ENCODE results near the gene METTL21C. TPM values are rescaled to one million over a fixed set of nuclear protein-coding genes. Genes with fewer than 3 reads are reported as not detected.

METTL21C gene
- total RNA-seq, 2 experiments from 2014 or later, result not detected

- peaks cover 5% of the 10 kb centered on the region for H3K4me1 Mint-ChIP-seq
- no peak overlapping the region for H3K27ac Mint-ChIP-seq
- H3K4me3 Mint-ChIP-seq, result no peak overlapping the region
- H3K36me3 Mint-ChIP-seq, result peaks cover 26% of the 10 kb centered on the region
- H3K27me3 Mint-ChIP-seq, result no peaks in the 10 kb centered on the region
- POLR2A ChIA-PET, result no interaction called here
- DNase-seq (no peak), ATAC-seq (ENCODE audit: low read depth) (no peak)
- no peaks in the 10 kb centered on the region for H3K9me3 Mint-ChIP-seq
These were observed 19.7 kb downstream of the METTL21C start for GRCh38 chr13:102675115-102675514.

DNA sequence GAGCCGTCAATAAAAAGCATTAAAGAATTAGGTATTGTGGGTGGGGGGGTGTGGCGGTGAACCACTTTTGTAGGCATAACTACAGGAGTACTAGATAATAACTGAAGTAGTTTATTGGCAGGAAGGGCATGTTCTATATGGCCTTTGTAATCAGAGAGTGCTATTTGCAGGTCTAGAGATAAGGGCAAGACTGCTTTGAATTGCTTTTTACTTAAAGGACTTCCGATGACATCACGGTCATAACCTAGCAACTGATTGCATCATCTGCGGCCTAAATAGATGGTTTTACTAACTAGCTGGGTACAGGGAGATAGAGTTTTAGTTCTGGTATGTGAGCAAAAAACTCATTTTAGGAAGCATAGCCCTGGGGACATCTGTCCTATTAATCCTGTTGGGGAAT lies 24.7 kb downstream of the METTL21C start:
- no peaks in the 10 kb centered on the region for H3K27me3 Mint-ChIP-seq
- H3K27ac Mint-ChIP-seq, result no peak overlapping the region
- DNase-seq, result no peak
- POLR2A ChIA-PET, result no interaction called here
- H3K36me3 Mint-ChIP-seq, result peaks cover 54% of the 10 kb centered on the region
- no peak for ATAC-seq (ENCODE audit: low read depth)
- H3K4me3 Mint-ChIP-seq, result no peak overlapping the region
- H3K4me1 Mint-ChIP-seq, result no peaks in the 10 kb centered on the region
- H3K9me3 Mint-ChIP-seq, result peaks cover 11% of the 10 kb centered on the region

- H3K4me1 Mint-ChIP-seq, result no peaks in the 10 kb centered on the region
- no peak overlapping the region for H3K27ac Mint-ChIP-seq
- no peak for ATAC-seq (ENCODE audit: low read depth)
- DNase-seq, result no peak
- no peak overlapping the region for H3K4me3 Mint-ChIP-seq
- POLR2A ChIA-PET, result no interaction called here
- H3K9me3 Mint-ChIP-seq, result peaks cover 11% of the 10 kb centered on the region
- H3K36me3 Mint-ChIP-seq, result peaks cover 63% of the 10 kb centered on the region
- H3K27me3 Mint-ChIP-seq, result no peaks in the 10 kb centered on the region
These were observed 26.9 kb downstream of the METTL21C start for GRCh38 chr13:102667911-102668310.

GRCh38 chr13:102667023-102667422 lies 27.8 kb downstream of the METTL21C start:
- ATAC-seq (ENCODE audit: low read depth), result no peak
- POLR2A ChIA-PET, result no interaction called here
- Mint-ChIP-seq H3K4me1 (peaks cover 1% of the 10 kb centered on the region), H3K4me3 (no peak overlapping the region), H3K36me3 (peaks cover 65% of the 10 kb centered on the region), H3K27ac (no peak overlapping the region), H3K27me3 (no peaks in the 10 kb centered on the region), H3K9me3 (peaks cover 11% of the 10 kb centered on the region)
- no peak for DNase-seq

GRCh38 chr13:102659168-102659713 lies 35.6 kb downstream of the METTL21C start:
- no peaks in the 10 kb centered on the region for H3K9me3 Mint-ChIP-seq
- H3K27me3 Mint-ChIP-seq, result no peaks in the 10 kb centered on the region
- DNase-seq (no peak), ATAC-seq (ENCODE audit: low read depth) (no peak)
- no peak overlapping the region for H3K4me3 Mint-ChIP-seq
- peaks cover 39% of the 10 kb centered on the region for H3K36me3 Mint-ChIP-seq
- POLR2A ChIA-PET, result interaction anchor here (0.9 kb wide), 1 partner anchor 67 kb away, joined by 3 read pairs; no protein-coding TSS in a partner anchor
- H3K4me1 Mint-ChIP-seq, result peaks cover 3% of the 10 kb centered on the region
- H3K27ac Mint-ChIP-seq, result no peak overlapping the region

- H3K36me3 Mint-ChIP-seq, result peaks cover 35% of the 10 kb centered on the region
- ATAC-seq (ENCODE audit: low read depth) (no peak), DNase-seq (no peak)
- H3K27me3 Mint-ChIP-seq, result no peaks in the 10 kb centered on the region
- POLR2A ChIA-PET, result interaction anchor here (0.9 kb wide), 1 partner anchor 62 kb away, joined by 3 read pairs; the partner anchor contains the start of gene TPP2
- H3K9me3 Mint-ChIP-seq, result no peaks in the 10 kb centered on the region
- H3K4me3 Mint-ChIP-seq, result no peak overlapping the region
- H3K4me1 Mint-ChIP-seq, result peaks cover 3% of the 10 kb centered on the region
- H3K27ac Mint-ChIP-seq, result no peak overlapping the region
These were observed 36.2 kb downstream of the METTL21C start for GRCh38 chr13:102658660-102659059.

DNA sequence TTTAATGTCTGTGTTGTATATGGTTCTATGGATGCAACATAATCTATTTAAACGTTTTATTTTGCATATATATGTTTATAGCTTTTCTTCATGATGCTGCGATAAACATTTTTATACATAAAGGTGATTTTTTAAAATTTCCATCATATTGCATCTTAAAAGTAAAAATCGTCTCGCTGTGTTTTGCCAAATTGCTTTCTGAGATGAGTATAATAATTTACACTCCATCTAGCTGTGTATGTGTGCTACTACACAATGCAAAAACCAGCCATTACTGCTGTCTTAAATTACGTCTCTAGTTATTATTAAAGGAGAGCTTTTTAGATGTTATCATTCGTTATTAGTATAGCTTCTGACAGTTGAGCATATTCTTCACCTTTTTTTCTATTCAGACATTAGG lies 37.2 kb downstream of the METTL21C start:
- H3K27ac Mint-ChIP-seq, result no peak overlapping the region
- ATAC-seq (ENCODE audit: low read depth) (no peak), DNase-seq (no peak)
- no peaks in the 10 kb centered on the region for H3K9me3 Mint-ChIP-seq
- peaks cover 3% of the 10 kb centered on the region for H3K4me1 Mint-ChIP-seq
- no peaks in the 10 kb centered on the region for H3K27me3 Mint-ChIP-seq
- H3K4me3 Mint-ChIP-seq, result no peak overlapping the region
- peaks cover 35% of the 10 kb centered on the region for H3K36me3 Mint-ChIP-seq
- POLR2A ChIA-PET, result no interaction called here

DNA sequence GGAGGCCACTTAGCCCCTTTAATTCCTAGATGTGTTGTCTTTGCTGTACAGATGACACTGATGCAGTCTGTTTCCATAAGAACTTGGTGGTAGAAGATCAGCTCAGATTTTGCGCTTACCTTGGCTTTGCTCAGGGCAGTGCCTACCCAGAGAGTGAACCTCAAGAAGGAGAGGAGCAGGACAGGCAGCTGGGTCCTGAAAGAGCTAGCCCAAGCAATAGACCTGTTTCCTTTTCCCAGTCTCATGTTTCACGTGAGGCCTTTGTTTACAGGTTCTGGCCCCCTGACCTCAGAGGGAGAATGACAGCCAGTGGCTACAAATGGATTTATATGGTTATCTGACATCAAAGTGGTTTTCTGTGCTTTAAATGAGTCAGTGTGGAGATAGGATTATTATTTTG lies 40.1 kb downstream of the METTL21C start:
- no peaks in the 10 kb centered on the region for H3K9me3 Mint-ChIP-seq
- no peak overlapping the region for H3K4me3 Mint-ChIP-seq
- no peaks in the 10 kb centered on the region for H3K27me3 Mint-ChIP-seq
- DNase-seq, result no peak
- ATAC-seq (ENCODE audit: low read depth), result no peak
- H3K27ac Mint-ChIP-seq, result no peak overlapping the region
- POLR2A ChIA-PET, result no interaction called here
- H3K4me1 Mint-ChIP-seq, result peaks cover 1% of the 10 kb centered on the region
- peaks cover 28% of the 10 kb centered on the region for H3K36me3 Mint-ChIP-seq

DNA sequence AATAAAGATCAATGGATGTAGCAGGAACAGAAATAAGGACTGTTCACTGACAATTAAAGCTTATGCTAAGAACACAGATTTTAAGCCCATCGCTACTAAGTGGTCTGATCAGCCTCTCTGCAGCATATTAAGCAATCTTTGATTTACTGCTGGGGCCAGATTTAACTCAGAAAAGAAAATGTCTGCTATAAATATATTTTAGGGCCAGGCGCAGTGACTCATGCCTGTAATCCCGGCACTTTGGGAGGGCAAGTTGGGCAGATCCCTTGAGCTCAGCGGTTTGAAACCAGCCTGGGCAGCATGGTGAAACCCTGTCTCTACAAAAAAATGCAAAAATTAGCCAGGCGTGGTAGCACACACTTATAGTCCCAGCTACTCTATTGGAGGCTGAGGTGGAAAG lies 43.0 kb downstream of the METTL21C start:
- Mint-ChIP-seq H3K4me3 (no peak overlapping the region), H3K36me3 (peaks cover 16% of the 10 kb centered on the region), H3K4me1 (peaks cover 3% of the 10 kb centered on the region), H3K9me3 (no peaks in the 10 kb centered on the region), H3K27me3 (no peaks in the 10 kb centered on the region), H3K27ac (no peak overlapping the region)
- POLR2A ChIA-PET, result no interaction called here
- no peak for ATAC-seq (ENCODE audit: low read depth)
- no peak for DNase-seq

GRCh38 chr13:102651392-102651791 lies 43.5 kb downstream of the METTL21C start:
- Mint-ChIP-seq H3K4me3 (no peak overlapping the region), H3K36me3 (peaks cover 16% of the 10 kb centered on the region), H3K9me3 (no peaks in the 10 kb centered on the region), H3K27ac (no peak overlapping the region), H3K27me3 (no peaks in the 10 kb centered on the region), H3K4me1 (peaks cover 2% of the 10 kb centered on the region)
- no peak for DNase-seq
- POLR2A ChIA-PET, result no interaction called here
- ATAC-seq (ENCODE audit: low read depth), result no peak

GRCh38 chr13:102650444-102650843 lies 44.4 kb downstream of the METTL21C start:
- no peak for DNase-seq
- POLR2A ChIA-PET, result interaction anchor here (1.5 kb wide), 1 partner anchor 54 kb away, joined by 3 read pairs; the partner anchor contains the start of gene TPP2
- Mint-ChIP-seq H3K27ac (no peak overlapping the region), H3K9me3 (no peaks in the 10 kb centered on the region), H3K4me3 (no peak overlapping the region), H3K36me3 (peaks cover 18% of the 10 kb centered on the region), H3K27me3 (no peaks in the 10 kb centered on the region), H3K4me1 (peaks cover 2% of the 10 kb centered on the region)
- ATAC-seq (ENCODE audit: low read depth), result no peak

GRCh38 chr13:102648046-102648445 lies 46.8 kb downstream of the METTL21C start:
- peaks cover 19% of the 10 kb centered on the region for H3K36me3 Mint-ChIP-seq
- POLR2A ChIA-PET, result no interaction called here
- H3K4me3 Mint-ChIP-seq, result no peak overlapping the region
- H3K4me1 Mint-ChIP-seq, result peaks cover 2% of the 10 kb centered on the region
- H3K27me3 Mint-ChIP-seq, result no peaks in the 10 kb centered on the region
- no peaks in the 10 kb centered on the region for H3K9me3 Mint-ChIP-seq
- H3K27ac Mint-ChIP-seq, result peak overlapping the region; percentile 39
- ATAC-seq (ENCODE audit: low read depth) (no peak), DNase-seq (no peak)

- ATAC-seq (ENCODE audit: low read depth) (no peak), DNase-seq (no peak)
- H3K4me3 Mint-ChIP-seq, result no peak overlapping the region
- POLR2A ChIA-PET, result no interaction called here
- no peak overlapping the region for H3K27ac Mint-ChIP-seq
- H3K4me1 Mint-ChIP-seq, result peaks cover 2% of the 10 kb centered on the region
- peaks cover 12% of the 10 kb centered on the region for H3K36me3 Mint-ChIP-seq
- H3K27me3 Mint-ChIP-seq, result no peaks in the 10 kb centered on the region
- no peaks in the 10 kb centered on the region for H3K9me3 Mint-ChIP-seq
These were observed 49.1 kb downstream of the METTL21C start for GRCh38 chr13:102645701-102646100.

DNA sequence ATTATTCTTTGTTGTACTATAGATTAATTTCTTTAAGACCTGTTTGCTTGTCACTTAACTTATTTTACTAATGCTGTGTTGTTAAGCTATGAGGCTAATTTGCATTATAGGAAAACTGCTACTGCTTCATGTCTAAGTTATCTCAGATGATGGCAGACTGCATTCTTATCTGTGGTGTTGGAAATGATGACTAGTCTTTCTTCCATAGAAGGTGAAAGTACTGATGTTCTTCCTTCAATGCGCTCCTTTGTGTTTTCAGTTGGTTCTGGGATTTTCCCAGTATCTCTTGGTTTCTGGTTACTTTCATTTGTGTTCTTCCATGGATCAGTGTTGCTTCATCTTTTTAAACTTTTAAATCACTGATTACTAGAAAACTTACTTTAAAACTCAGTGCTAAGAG lies 51.2 kb downstream of the METTL21C start:
- POLR2A ChIA-PET, result no interaction called here
- Mint-ChIP-seq H3K4me3 (no peak overlapping the region), H3K9me3 (no peaks in the 10 kb centered on the region), H3K27ac (no peak overlapping the region), H3K36me3 (peaks cover 16% of the 10 kb centered on the region), H3K4me1 (peaks cover 2% of the 10 kb centered on the region), H3K27me3 (no peaks in the 10 kb centered on the region)
- ATAC-seq (ENCODE audit: low read depth), result no peak
- DNase-seq, result no peak

GRCh38 chr13:102642475-102642874 lies 52.4 kb downstream of the METTL21C start:
- DNase-seq, result no peak
- no peak for ATAC-seq (ENCODE audit: low read depth)
- Mint-ChIP-seq H3K4me3 (no peak overlapping the region), H3K9me3 (no peaks in the 10 kb centered on the region), H3K4me1 (peaks cover 2% of the 10 kb centered on the region), H3K27me3 (no peaks in the 10 kb centered on the region), H3K27ac (no peak overlapping the region), H3K36me3 (peaks cover 17% of the 10 kb centered on the region)
- POLR2A ChIA-PET, result interaction anchor here (0.6 kb wide), 1 partner anchor 40 kb away, joined by 3 read pairs; no protein-coding TSS in a partner anchor

Data from activated naive CD8-positive, alpha-beta T cell treated with anti-CD3 and anti-CD28 coated beads, Interleukin-2, amount 10 ng/mL, durations not matched to agents 7 days and 5 days (primary cell).